ENCODE measurements around the gene ST6GAL2.

- TF ChIP-seq MYNN (tag by site-specific recombination; IDR thresholded peaks at IDR 0.05; ENCODE audit: borderline replicate concordance) (no peak), CTCF (tag by site-specific recombination; IDR thresholded peaks at IDR 0.05) (no peak)
Observed at GRCh38 chr2:106885971-106886915, at the start of gene ST6GAL2.
